Prostate gland (tissue), 2 donors: ENCODE results near the gene HMGCS1. TPM values are rescaled to one million over a fixed set of nuclear protein-coding genes. Genes with fewer than 3 reads are reported as not detected.

ENCODE experiments used
- DNase-seq: peaks from one replicate; pipeline ENCODE4 v3.0.0-alpha.2; 2019; ENCODE audit warnings: low spot score
- H3K27ac ChIP-seq, 2 donors: fragments of 200-600 bp; sonication (generic); 2 replicates each; pipeline ENCODE4 v1.5.1; 2017 to 2019
- H3K27me3 ChIP-seq: fragments of 200-600 bp; sonication (generic); replicated peaks from 2 replicates; pipeline ENCODE4 v1.5.1; 2019; ENCODE audit not compliant: insufficient read depth
- H3K36me3 ChIP-seq, 2 donors: fragments of 200-600 bp; sonication (generic); 1 replicate in 1 of 2; 2 replicates in 1 of 2; pipeline versions ENCODE4 v1.5.1 to v1.8.1; 2017 to 2019
- H3K4me1 ChIP-seq: fragments of 200-600 bp; sonication (generic); replicated peaks from 2 replicates; pipeline ENCODE4 v1.5.1; 2019
- H3K4me3 ChIP-seq, 2 donors: fragments of 200-600 bp; sonication (generic); 2 replicates each; pipeline ENCODE4 v1.5.1; 2017 to 2019
- H3K9me3 ChIP-seq: fragments of 200-600 bp; sonication (generic); 2 replicates; pipeline ENCODE4 v1.5.1; 2017
- POLR2A ChIP-seq: fragments of 450-650 bp; IDR thresholded peaks from one replicate; pipeline ENCODE4 v1.6.1; 2016; ENCODE audit warnings: antibody characterized with exemption, mild to moderate bottlenecking
- POLR2AphosphoS5 ChIP-seq: sonication (generic); formaldehyde crosslinking; IDR thresholded peaks from one replicate; pipeline ENCODE4 v1.6.1; 2017; ENCODE audit warnings: antibody characterized with exemption
- WGBS: methylation state at CpG from one replicate; pipeline ENCODE4 v1.1.5; 2018; 5-methylcytosine and 5-hydroxymethylcytosine counted together
- intact Hi-C: fragments of 100-400 bp; cut with DNase I; formaldehyde crosslinking; loops from one replicate; pipeline ENCODE4 v1.14.2; 2022
- total RNA-seq, 2 donors: library from RNA; depleted of rRNA; stranded (reverse); fragments of >200 nt; gene quantifications; one replicate each; pipeline ENCODE4 v1.1.0, GENCODE V29; 2016
- TF ChIP-seq, protein P1 (sequence below), 4 experiments: fragments of 200-600 bp in 2 of 4; fragments of 450-650 bp in 2 of 4; sonication (generic) in 2 of 4; IDR thresholded peaks; 1 replicate in 3 of 4; 2 replicates in 1 of 4; pipeline ENCODE4 v1.5.1; 2016 to 2019; ENCODE audit warnings: antibody characterized with exemption in 4 of 4, mild to moderate bottlenecking in 2 of 4, moderate library complexity in 2 of 4

The HMGCS1 gene
- total RNA-seq, 2 donors from 2014 or later, result 15.5 to 29.2 TPM

- Histone ChIP-seq H3K27me3 (no peaks in the 10 kb centered on the region), H3K4me3 (no peak overlapping the region), H3K4me1 (no peaks in the 10 kb centered on the region), H3K9me3 (no peaks in the 10 kb centered on the region), H3K27ac (no peak overlapping the region), H3K36me3 (peaks cover 0 to 3% of the 10 kb centered on the region in 2 donors)
- DNase-seq, result no peak
- TF ChIP-seq, protein P1, sequence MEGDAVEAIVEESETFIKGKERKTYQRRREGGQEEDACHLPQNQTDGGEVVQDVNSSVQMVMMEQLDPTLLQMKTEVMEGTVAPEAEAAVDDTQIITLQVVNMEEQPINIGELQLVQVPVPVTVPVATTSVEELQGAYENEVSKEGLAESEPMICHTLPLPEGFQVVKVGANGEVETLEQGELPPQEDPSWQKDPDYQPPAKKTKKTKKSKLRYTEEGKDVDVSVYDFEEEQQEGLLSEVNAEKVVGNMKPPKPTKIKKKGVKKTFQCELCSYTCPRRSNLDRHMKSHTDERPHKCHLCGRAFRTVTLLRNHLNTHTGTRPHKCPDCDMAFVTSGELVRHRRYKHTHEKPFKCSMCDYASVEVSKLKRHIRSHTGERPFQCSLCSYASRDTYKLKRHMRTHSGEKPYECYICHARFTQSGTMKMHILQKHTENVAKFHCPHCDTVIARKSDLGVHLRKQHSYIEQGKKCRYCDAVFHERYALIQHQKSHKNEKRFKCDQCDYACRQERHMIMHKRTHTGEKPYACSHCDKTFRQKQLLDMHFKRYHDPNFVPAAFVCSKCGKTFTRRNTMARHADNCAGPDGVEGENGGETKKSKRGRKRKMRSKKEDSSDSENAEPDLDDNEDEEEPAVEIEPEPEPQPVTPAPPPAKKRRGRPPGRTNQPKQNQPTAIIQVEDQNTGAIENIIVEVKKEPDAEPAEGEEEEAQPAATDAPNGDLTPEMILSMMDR (IDR thresholded peaks at IDR 0.05), result no peak
- TF ChIP-seq POLR2AphosphoS5, result no peak
- no peak for TF ChIP-seq POLR2A
- 50% methylated on average over 2 of the region's 2 CpGs for WGBS
- intact Hi-C loops, result no loop called here
Measured at GRCh38 chr5:43295202-43295601, 18.0 kb downstream of the HMGCS1 start.

DNA sequence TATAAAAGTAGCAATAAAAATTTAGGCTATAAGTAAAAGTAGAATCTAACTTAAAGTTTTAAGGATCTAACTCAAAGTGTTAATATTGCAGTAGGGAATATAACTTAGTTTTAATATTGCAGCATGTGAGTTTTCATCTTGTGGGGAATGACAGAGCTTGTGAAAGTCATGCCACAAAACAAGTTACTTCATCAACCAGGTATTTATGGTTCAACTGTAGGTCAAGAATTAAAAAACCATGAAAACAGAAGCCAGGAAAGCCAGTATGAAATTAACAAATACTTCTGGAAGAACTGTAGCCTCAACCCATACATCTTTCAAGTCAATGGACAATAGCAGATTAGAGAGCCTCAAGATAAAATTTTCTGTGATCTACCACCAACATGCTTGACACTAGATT lies 19.0 kb downstream of the HMGCS1 start:
- TF ChIP-seq POLR2A (no peak), POLR2AphosphoS5 (no peak)
- TF ChIP-seq, protein P1 (IDR thresholded peaks at IDR 0.05), result no peak
- H3K27ac ChIP-seq, result no peak overlapping the region
- H3K36me3 ChIP-seq, result peaks cover 0 to 3% of the 10 kb centered on the region in 2 donors
- H3K4me1 ChIP-seq, result no peaks in the 10 kb centered on the region
- H3K9me3 ChIP-seq, result no peaks in the 10 kb centered on the region
- H3K4me3 ChIP-seq, result no peak overlapping the region
- intact Hi-C loops, result no loop called here
- no peaks in the 10 kb centered on the region for H3K27me3 ChIP-seq
- DNase-seq, result no peak

DNA sequence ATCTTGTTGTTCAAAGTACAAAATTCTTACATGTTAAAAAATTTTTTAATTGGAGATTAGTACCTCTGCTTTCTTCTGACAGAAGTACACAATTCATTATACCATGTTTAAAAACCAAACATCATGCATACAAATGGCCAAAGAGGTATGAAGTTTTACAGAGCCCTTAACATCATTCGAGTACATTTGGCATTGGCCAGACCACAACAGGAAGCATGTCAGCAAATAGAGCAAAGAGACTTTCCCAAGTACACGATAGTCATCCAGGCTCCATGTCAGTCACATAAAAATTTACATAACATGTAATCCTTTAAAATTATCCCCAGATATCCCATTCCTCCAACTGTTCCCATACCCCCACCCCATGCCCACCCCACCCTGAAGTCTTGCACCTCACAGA lies 22.5 kb downstream of the HMGCS1 start:
- Histone ChIP-seq H3K27ac (no peak overlapping the region), H3K9me3 (no peaks in the 10 kb centered on the region), H3K4me3 (no peak overlapping the region), H3K4me1 (no peaks in the 10 kb centered on the region), H3K27me3 (no peaks in the 10 kb centered on the region), H3K36me3 (no peaks in the 10 kb centered on the region)
- no peak for DNase-seq
- no peak for TF ChIP-seq POLR2A
- intact Hi-C loops, result no loop called here
- WGBS, result 70% methylated on average over 2 of the region's 2 CpGs

- no peak for DNase-seq
- TF ChIP-seq POLR2AphosphoS5 (no peak), POLR2A (no peak)
- TF ChIP-seq, protein P1 (IDR thresholded peaks at IDR 0.05), result no peak
- Histone ChIP-seq H3K4me1 (no peaks in the 10 kb centered on the region), H3K27ac (no peak overlapping the region), H3K36me3 (no peaks in the 10 kb centered on the region), H3K9me3 (no peaks in the 10 kb centered on the region), H3K27me3 (no peaks in the 10 kb centered on the region), H3K4me3 (no peak overlapping the region)
- intact Hi-C loops, result no loop called here
- WGBS, result 97% methylated on average over 1 of the region's 1 CpG
Measured at GRCh38 chr5:43288269-43288831, 24.9 kb downstream of the HMGCS1 start.

- TF ChIP-seq, protein P1 (IDR thresholded peaks at IDR 0.05), result no peak
- WGBS, result 92% methylated on average over 4 of the region's 4 CpGs
- no peak for DNase-seq
- H3K9me3 ChIP-seq, result no peaks in the 10 kb centered on the region
- H3K4me1 ChIP-seq, result no peaks in the 10 kb centered on the region
- no peak overlapping the region for H3K4me3 ChIP-seq
- intact Hi-C loops, result no loop called here
- no peaks in the 10 kb centered on the region for H3K36me3 ChIP-seq
- H3K27ac ChIP-seq, result no peak overlapping the region
- no peaks in the 10 kb centered on the region for H3K27me3 ChIP-seq
Measured at GRCh38 chr5:43287493-43287892, 25.7 kb downstream of the HMGCS1 start.
